A172 (cell line): Measurements from ENCODE around the gene EIPR1. TPM values are rescaled to one million over a fixed set of nuclear protein-coding genes. Genes with fewer than 3 reads are reported as not detected.
A peak's percentile ranks its signal among the peaks of the same experiment; 100 is the strongest.

Source experiments
- DNase-seq: peaks from one replicate; pipeline ENCODE4 v3.0.0-alpha.2; 2015; ENCODE audit warnings: low spot score
- total RNA-seq: library from RNA; depleted of rRNA; stranded (reverse); fragments of >200 nt; shearing (Covaris generic); gene quantifications from 2 replicates; pipeline ENCODE4 v1.2.3, GENCODE V29; 2014

The EIPR1 gene
- total RNA-seq, 1 experiment from 2014 or later: 118 TPM

- no peak for DNase-seq
These were observed 201.3 kb downstream of the EIPR1 start for GRCh38 chr2:3176071-3176868.

GRCh38 chr2:3175568-3175955 lies 202.1 kb downstream of the EIPR1 start:
- no peak for DNase-seq

- no peak for DNase-seq
These were observed 202.7 kb downstream of the EIPR1 start for GRCh38 chr2:3174626-3175567.

- no peak for DNase-seq
These were observed 204.6 kb downstream of the EIPR1 start for GRCh38 chr2:3173031-3173430.

- DNase-seq: no peak
These were observed 205.2 kb downstream of the EIPR1 start for GRCh38 chr2:3172265-3172935.

GRCh38 chr2:3171564-3172264 lies 205.9 kb downstream of the EIPR1 start:
- DNase-seq: no peak

- DNase-seq: no peak
These were observed 206.7 kb downstream of the EIPR1 start for GRCh38 chr2:3170792-3171455.

GRCh38 chr2:3169106-3169870 lies 208.3 kb downstream of the EIPR1 start:
- peak; percentile 63 for DNase-seq

GRCh38 chr2:3168230-3168891 lies 209.3 kb downstream of the EIPR1 start:
- DNase-seq: peak; percentile 47

- DNase-seq: no peak
These were observed 214.2 kb downstream of the EIPR1 start for GRCh38 chr2:3163401-3163800.

GRCh38 chr2:3162442-3163077 lies 215.1 kb downstream of the EIPR1 start:
- no peak for DNase-seq

GRCh38 chr2:3160751-3161330 lies 216.8 kb downstream of the EIPR1 start:
- no peak for DNase-seq

- no peak for DNase-seq
These were observed 217.7 kb downstream of the EIPR1 start for GRCh38 chr2:3159782-3160545.

- DNase-seq: no peak
These were observed 222.9 kb downstream of the EIPR1 start for GRCh38 chr2:3154700-3155099.

GRCh38 chr2:3154146-3154545 lies 223.5 kb downstream of the EIPR1 start:
- no peak for DNase-seq

- no peak for DNase-seq
These were observed 226.3 kb downstream of the EIPR1 start for GRCh38 chr2:3151153-3151918.
